Mucosa of descending colon (tissue), 3 donors: Measurements from ENCODE around the gene ANKRD7. TPM values are rescaled to one million over a fixed set of nuclear protein-coding genes. Genes with fewer than 3 reads are reported as not detected.

Source experiments
- ATAC-seq: fragments of 200-7000 bp; cut with Tn5 transposase; one replicate; pipeline ENCODE4 v1.9.1; 2020; ENCODE audit warnings: mild to moderate bottlenecking, moderate library complexity
- DNase-seq, 3 donors: peaks; one replicate each; pipeline ENCODE4 v3.0.0-alpha.2; 2020
- H3K36me3 ChIP-seq: fragments of 200-600 bp; one replicate; pipeline ENCODE4 v1.8.0; 2021; ENCODE audit warnings: low read depth, mild to moderate bottlenecking
- H3K4me1 ChIP-seq: fragments of 200-600 bp; one replicate; pipeline ENCODE4 v1.8.0; 2021; ENCODE audit warnings: low read depth, mild to moderate bottlenecking
- H3K4me3 ChIP-seq: fragments of 200-600 bp; one replicate; pipeline ENCODE4 v1.8.0; 2021; ENCODE audit warnings: mild to moderate bottlenecking
- H3K9me3 ChIP-seq: fragments of 200-600 bp; one replicate; pipeline ENCODE4 v1.8.0; 2021; ENCODE audit warnings: mild to moderate bottlenecking
- CTCF ChIP-seq: fragments of 200-600 bp; IDR thresholded peaks from one replicate; pipeline ENCODE4 v1.8.0; 2022; ENCODE audit warnings: antibody characterized with exemption, mild to moderate bottlenecking
- intact Hi-C, 2 donors: fragments of 100-400 bp; cut with DNase I in 1 of 2; cut with micrococcal nuclease in 1 of 2; formaldehyde crosslinking; loops; one replicate each; pipeline versions ENCODE4 v1.11.0 to v1.11.1; 2022; cut with DNase I, micrococcal nuclease
- long read RNA-seq, 2 donors: library from polyadenylated mRNA; unstranded; transcript quantifications; one replicate each; pipeline ENCODE4 v2.0.0, GENCODE V29; 2019 to 2021
- total RNA-seq, 3 donors: library from RNA; stranded (reverse); fragmentation: NEBNext Ultra II Directional in 2 of 3; extraction: Animal tissue kit (Norgen Biotek cat#: 25700) in 2 of 3; gene quantifications; one replicate each; pipeline versions ENCODE4 v1.2.1 to v1.2.4, GENCODE V29; 2021 to 2023
- donor health status: DM: no; HTN: no; CAD: no; lungs with moderate emphysema.
- donor health status: DM: no; HTN: no; CAD: no.
- donor health status: DM: no; HTN: yes; CAD: no.

Gene ANKRD7
- total RNA-seq, result 1 to 10 TPM in 1 of 3 donors, not detected in 2; 1.9 TPM
- long read RNA-seq, donor 1, result 0 reads
- long read RNA-seq, donor 2, result 0 reads

- intact Hi-C loops, result no loop called here
- no peaks in the 10 kb centered on the region for H3K9me3 ChIP-seq
- DNase-seq (no peak), ATAC-seq (no peak)
- H3K4me1 ChIP-seq, result no peaks in the 10 kb centered on the region
- no peak for TF ChIP-seq CTCF
- no peaks in the 10 kb centered on the region for H3K36me3 ChIP-seq
- H3K4me3 ChIP-seq, result no peak within 1 kb of the TSS
These were observed at the start of gene ANKRD7 for GRCh38 chr7:118224521-118224920. Gene ANKRD7 (plus strand): TSS chr7:118224704. CDS start chr7:118224831, 127 bp downstream.

GRCh38 chr7:118175740-118176139, 48.8 kb upstream of the ANKRD7 start:
- Histone ChIP-seq H3K36me3 (no peaks in the 10 kb centered on the region), H3K9me3 (no peaks in the 10 kb centered on the region), H3K4me3 (no peak overlapping the region), H3K4me1 (no peaks in the 10 kb centered on the region)
- intact Hi-C loops, result no loop called here
- TF ChIP-seq CTCF, result no peak
- no peak for DNase-seq
- ATAC-seq, result no peak

- no peak for TF ChIP-seq CTCF
- DNase-seq (no peak), ATAC-seq (no peak)
- intact Hi-C loops, result no loop called here
- H3K4me3 ChIP-seq, result no peak overlapping the region
- peaks cover 3% of the 10 kb centered on the region for H3K4me1 ChIP-seq
- H3K36me3 ChIP-seq, result no peaks in the 10 kb centered on the region
- no peaks in the 10 kb centered on the region for H3K9me3 ChIP-seq
These were observed 45.3 kb upstream of the ANKRD7 start for GRCh38 chr7:118179191-118179590.

- intact Hi-C loops, result no loop called here
- DNase-seq (peak in 1 of 3 donors; percentile 21), ATAC-seq (peak; percentile 1)
- Histone ChIP-seq H3K9me3 (no peaks in the 10 kb centered on the region), H3K4me1 (peaks cover 20% of the 10 kb centered on the region), H3K36me3 (peaks cover 3% of the 10 kb centered on the region), H3K4me3 (peak overlapping the region; percentile 74)
- TF ChIP-seq CTCF, result no peak
These were observed 41.7 kb upstream of the ANKRD7 start for GRCh38 chr7:118182593-118183427.

GRCh38 chr7:118183428-118183785, 41.1 kb upstream of the ANKRD7 start:
- DNase-seq, result peak in 1 of 3 donors; percentile 25
- no peak for TF ChIP-seq CTCF
- peaks cover 20% of the 10 kb centered on the region for H3K4me1 ChIP-seq
- intact Hi-C loops, result no loop called here
- ATAC-seq, result peak; percentile 6
- H3K4me3 ChIP-seq, result peak overlapping the region; percentile 74
- H3K36me3 ChIP-seq, result peaks cover 4% of the 10 kb centered on the region
- no peaks in the 10 kb centered on the region for H3K9me3 ChIP-seq
